AG04450 (cell line): ENCODE measurements around the gene IPO13. TPM values are rescaled to one million over a fixed set of nuclear protein-coding genes. Genes with fewer than 3 reads are reported as not detected.

Experiments
- CTCF ChIA-PET: fragments of 300-600, 350-600 bp; formaldehyde crosslinking; extraction: SDS; loops from one replicate; lab custom pipeline; 2022; ENCODE audit warnings: antibody characterized with exemption, inconsistent platforms; lab: Charles Lee
- POLR2A ChIA-PET: fragments of 350-600 bp; formaldehyde crosslinking; extraction: SDS; loops from one replicate; lab custom pipeline; 2021; ENCODE audit warnings: antibody characterized with exemption, inconsistent platforms; lab: Yijun Ruan, JAX
- DNase-seq: peaks from one replicate; pipeline ENCODE4 v3.0.0-alpha.2; 2011; ENCODE audit warnings: low read depth, low spot score
- H3K27ac ChIP-seq: one replicate; pipeline ENCODE4 v1.5.1; 2012; ENCODE audit warnings: low read depth, low read length, control low read depth
- H3K27me3 ChIP-seq: one replicate; pipeline ENCODE4 v1.6.0; 2012; ENCODE audit warnings: low read length; ENCODE audit not compliant: control insufficient read depth, insufficient read depth
- H3K4me3 ChIP-seq: 2 replicates; pipeline ENCODE4 v1.5.1; 2011; ENCODE audit warnings: mild to moderate bottlenecking, low read depth, low read length, control low read depth
- H3K9me3 ChIP-seq: 2 replicates; pipeline ENCODE4 v1.5.1; 2012; ENCODE audit warnings: low read length; ENCODE audit not compliant: control insufficient read depth, insufficient read depth
- polyA plus RNA-seq: library from polyadenylated mRNA; depleted of rRNA; stranded (reverse); fragments of >200 nt; gene quantifications from 2 replicates; pipeline ENCODE4 v1.2.3, GENCODE V29; 2011
- TF ChIP-seq, protein P1 (sequence below): IDR thresholded peaks from 2 replicates; pipeline ENCODE4 v1.5.1; 2011; ENCODE audit warnings: low read depth, low read length, control low read depth, inconsistent platforms

Gene IPO13
- polyA plus RNA-seq, 1 experiment: 11.2 TPM

DNA sequence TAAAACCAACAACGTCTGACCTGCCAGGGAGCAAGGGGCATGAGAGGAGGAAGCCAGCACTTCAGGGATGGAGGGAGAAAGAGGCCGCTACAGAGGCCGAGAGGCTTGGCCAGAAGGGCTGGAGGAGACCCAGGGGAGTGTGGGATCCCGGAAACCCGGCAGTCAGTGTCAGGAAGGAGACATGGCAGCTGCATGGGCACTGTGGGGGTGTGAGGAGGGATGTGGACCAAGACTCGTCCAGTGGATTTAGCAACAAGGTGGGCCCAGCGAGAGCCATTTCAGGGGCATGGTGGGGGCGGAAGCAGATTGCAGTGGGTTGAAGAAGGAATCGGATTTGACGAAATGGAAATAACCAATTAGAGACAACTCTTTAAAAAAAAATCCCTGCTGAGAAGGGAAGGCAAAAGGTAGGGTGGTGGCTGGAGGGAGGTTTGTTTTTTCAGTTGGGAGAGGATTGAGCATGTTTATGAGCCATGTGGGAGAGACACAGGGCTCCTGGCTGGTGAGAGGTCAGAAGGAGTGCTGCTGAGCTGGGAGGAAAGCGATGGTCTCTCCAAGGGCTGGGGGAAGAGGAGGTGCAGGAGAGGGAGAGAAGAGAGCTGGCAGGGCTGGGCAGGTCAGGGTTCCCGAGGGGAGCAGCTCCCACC, 36.6 kb downstream of the IPO13 start:
- H3K27ac ChIP-seq: no peak overlapping the region
- DNase-seq: no peak
- POLR2A ChIA-PET: no interaction called here
- H3K9me3 ChIP-seq: no peaks in the 10 kb centered on the region; the same call in 1 of the 2 replicates
- no peaks in the 10 kb centered on the region for H3K27me3 ChIP-seq
- TF ChIP-seq, protein P1, sequence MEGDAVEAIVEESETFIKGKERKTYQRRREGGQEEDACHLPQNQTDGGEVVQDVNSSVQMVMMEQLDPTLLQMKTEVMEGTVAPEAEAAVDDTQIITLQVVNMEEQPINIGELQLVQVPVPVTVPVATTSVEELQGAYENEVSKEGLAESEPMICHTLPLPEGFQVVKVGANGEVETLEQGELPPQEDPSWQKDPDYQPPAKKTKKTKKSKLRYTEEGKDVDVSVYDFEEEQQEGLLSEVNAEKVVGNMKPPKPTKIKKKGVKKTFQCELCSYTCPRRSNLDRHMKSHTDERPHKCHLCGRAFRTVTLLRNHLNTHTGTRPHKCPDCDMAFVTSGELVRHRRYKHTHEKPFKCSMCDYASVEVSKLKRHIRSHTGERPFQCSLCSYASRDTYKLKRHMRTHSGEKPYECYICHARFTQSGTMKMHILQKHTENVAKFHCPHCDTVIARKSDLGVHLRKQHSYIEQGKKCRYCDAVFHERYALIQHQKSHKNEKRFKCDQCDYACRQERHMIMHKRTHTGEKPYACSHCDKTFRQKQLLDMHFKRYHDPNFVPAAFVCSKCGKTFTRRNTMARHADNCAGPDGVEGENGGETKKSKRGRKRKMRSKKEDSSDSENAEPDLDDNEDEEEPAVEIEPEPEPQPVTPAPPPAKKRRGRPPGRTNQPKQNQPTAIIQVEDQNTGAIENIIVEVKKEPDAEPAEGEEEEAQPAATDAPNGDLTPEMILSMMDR: no peak
- CTCF ChIA-PET: no interaction called here
- no peak overlapping the region for H3K4me3 ChIP-seq

DNA sequence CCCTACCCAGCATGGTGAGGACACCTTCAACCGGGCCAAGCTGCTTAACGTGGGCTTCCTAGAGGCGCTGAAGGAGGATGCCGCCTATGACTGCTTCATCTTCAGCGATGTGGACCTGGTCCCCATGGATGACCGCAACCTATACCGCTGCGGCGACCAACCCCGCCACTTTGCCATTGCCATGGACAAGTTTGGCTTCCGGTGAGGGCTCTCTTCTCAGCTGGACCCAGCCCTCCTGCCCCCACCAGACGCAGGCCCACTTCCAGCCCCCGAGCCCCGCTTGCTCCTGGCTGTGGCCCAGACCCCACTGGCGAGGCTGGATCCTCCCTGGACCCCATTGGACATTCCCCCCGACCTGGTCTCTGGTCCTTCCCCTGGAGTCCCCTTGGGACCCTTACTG, 38.1 kb downstream of the IPO13 start:
- no peaks in the 10 kb centered on the region for H3K27me3 ChIP-seq
- DNase-seq: no peak
- H3K27ac ChIP-seq: no peak overlapping the region
- TF ChIP-seq, protein P1: no peak
- no peaks in the 10 kb centered on the region for H3K9me3 ChIP-seq
- ChIA-PET CTCF (no interaction called here), POLR2A (no interaction called here)
- H3K4me3 ChIP-seq: no peak overlapping the region

DNA sequence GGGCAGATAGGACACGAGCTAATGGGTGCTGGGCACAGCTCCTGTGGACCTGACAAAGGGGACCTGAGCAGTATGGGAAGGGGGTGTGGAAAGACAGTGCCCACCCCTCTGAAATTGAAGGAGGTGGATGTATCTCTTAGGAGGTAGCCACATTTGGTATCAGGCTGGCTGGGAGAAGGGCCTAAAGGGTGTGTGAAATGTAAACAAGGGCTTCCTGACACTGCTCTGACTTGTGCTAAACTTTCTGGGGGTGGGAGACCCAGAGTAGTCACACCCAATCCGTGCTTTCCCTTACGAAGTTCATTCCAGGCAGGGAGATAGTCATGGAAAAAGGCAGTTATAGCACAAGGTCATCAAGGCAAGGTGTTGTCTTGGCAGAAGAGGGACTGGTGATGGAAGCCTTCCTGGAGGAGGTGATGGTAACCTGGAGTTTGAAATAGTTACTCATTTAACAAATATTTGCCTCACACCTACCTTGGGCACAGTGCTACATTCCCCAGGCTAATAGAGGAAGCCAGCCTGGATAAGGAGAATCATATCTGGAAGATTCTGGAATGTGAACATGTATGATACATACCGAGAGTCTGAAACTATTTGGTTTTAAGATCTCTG, 39.3 kb downstream of the IPO13 start:
- ChIA-PET POLR2A (interaction anchor here (1.5 kb wide), 1 partner anchor 11 kb away, joined by 4 read pairs; the partner anchor contains the start of gene ATP6V0B), CTCF (no interaction called here)
- TF ChIP-seq, protein P1: no peak
- Histone ChIP-seq H3K4me3 (no peak overlapping the region), H3K27ac (no peak overlapping the region), H3K27me3 (no peaks in the 10 kb centered on the region), H3K9me3 (no peaks in the 10 kb centered on the region)
- DNase-seq: no peak

DNA sequence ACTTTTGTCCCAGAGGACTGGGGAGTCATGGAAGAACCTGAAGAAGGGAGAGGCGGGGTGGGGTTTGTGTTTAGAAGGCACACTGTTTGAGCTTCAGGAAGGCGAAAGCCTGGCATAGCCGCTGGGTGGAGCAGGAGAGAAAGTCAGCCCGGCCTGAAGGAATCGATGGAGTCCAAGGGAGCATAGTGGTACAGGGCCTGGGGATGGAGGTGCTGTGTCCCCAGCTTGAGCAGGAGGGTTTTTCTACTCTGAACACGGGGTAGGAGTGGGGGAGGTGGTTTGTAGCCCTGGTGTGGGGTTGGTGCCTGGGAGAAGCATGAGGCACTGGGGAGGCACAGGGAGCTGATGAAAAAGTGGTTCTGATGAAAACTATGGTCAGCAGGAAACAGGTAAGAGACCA, 40.0 kb downstream of the IPO13 start:
- Histone ChIP-seq H3K9me3 (no peaks in the 10 kb centered on the region), H3K27me3 (no peaks in the 10 kb centered on the region), H3K4me3 (no peak overlapping the region), H3K27ac (no peak overlapping the region)
- TF ChIP-seq, protein P1: no peak
- DNase-seq: no peak
- ChIA-PET POLR2A (interaction anchor here (1.5 kb wide), 1 partner anchor 12 kb away, joined by 4 read pairs; the partner anchor contains the start of gene ATP6V0B), CTCF (interaction anchor here (0.6 kb wide), 1 partner anchor 334 kb away, joined by 3 read pairs; no protein-coding TSS in a partner anchor)
